ENCODE results near the gene REPIN1.
A peak's percentile ranks its signal among the peaks of the same experiment; 100 is the strongest.

Gene REPIN1

GRCh38 chr7:150370612-150371071 is 2.0 kb downstream of the REPIN1 start:
- Histone ChIP-seq H3K4me3 (ENCODE audit: low read depth, low read length) (no peak overlapping the region), H3K9me3 (ENCODE audit: control insufficient read depth, insufficient read depth, low read depth, low read length) (no peaks in the 10 kb centered on the region), H3K36me3 (ENCODE audit: control insufficient read depth in 2 of 2, insufficient read depth in 1 of 2, low read length in 2 of 2) (peaks cover 0 to 52% of the 10 kb centered on the region in 2 experiments; a peak in 1 of 3 replicates), H3K4me1 (ENCODE audit: control insufficient read depth, insufficient read depth, low read length) (no peaks in the 10 kb centered on the region), H3K27ac (ENCODE audit: extremely low read depth, low read depth, low read length) (no peak overlapping the region)
- TF ChIP-seq ZNF514 (tag by site-specific recombination; IDR thresholded peaks at IDR 0.05) (no peak), ZNF426 (tag by site-specific recombination; IDR thresholded peaks at IDR 0.05) (no peak), GFI1B (tag by site-specific recombination; IDR thresholded peaks at IDR 0.05) (no peak), ZNF335 (tag by site-specific recombination; conservative IDR thresholded peaks at IDR 0.05) (no peak), ZNF132 (tag by site-specific recombination; IDR thresholded peaks at IDR 0.05; ENCODE audit: borderline replicate concordance) (no peak), ZNF792 (tag by site-specific recombination; IDR thresholded peaks at IDR 0.05) (no peak), ZNF623 (tag by site-specific recombination; IDR thresholded peaks at IDR 0.05) (0 out of 2 replicates have a peak, but pooled peaks have one; percentile 42), HOXD13 (CRISPR knock-in tag; IDR thresholded peaks at IDR 0.05; ENCODE audit: borderline replicate concordance) (no peak)
- CTCF ChIA-PET: interaction anchor here (0.6 to 0.8 kb wide), 3 partner anchors 15 to 533 kb away, joined by 3 read pairs; partner anchors contain the start of gene ZNF862
- POLR2A ChIA-PET: interaction anchor here (0.6 to 1.5 kb wide), 2 partner anchors 13 to 31 kb away, joined by 3 to 4 read pairs; no protein-coding TSS in a partner anchor

- Histone ChIP-seq H3K36me3 (ENCODE audit: control insufficient read depth in 2 of 2, insufficient read depth in 1 of 2, low read length in 2 of 2) (peaks cover 0 to 52% of the 10 kb centered on the region in 2 experiments; a peak in 1 of 3 replicates), H3K4me1 (ENCODE audit: control insufficient read depth, insufficient read depth, low read length) (no peaks in the 10 kb centered on the region), H3K27ac (ENCODE audit: extremely low read depth, low read depth, low read length) (no peak overlapping the region), H3K9me3 (ENCODE audit: control insufficient read depth, insufficient read depth, low read depth, low read length) (no peaks in the 10 kb centered on the region), H3K4me3 (ENCODE audit: low read depth, low read length) (no peak overlapping the region)
- CTCF ChIA-PET: interaction anchor here (0.6 to 0.8 kb wide), 3 partner anchors 47 to 648 kb away, joined by 3 to 4 read pairs (median 3); partner anchors contain the start of gene ZNF862
- POLR2A ChIA-PET: interaction anchor here (0.6 to 1.5 kb wide), 2 partner anchors 13 to 30 kb away, joined by 3 to 4 read pairs; no protein-coding TSS in a partner anchor
- no peak for TF ChIP-seq ZNF394 (tag by site-specific recombination; IDR thresholded peaks at IDR 0.05; ENCODE audit: borderline replicate concordance)
- TF ChIP-seq, protein P1, sequence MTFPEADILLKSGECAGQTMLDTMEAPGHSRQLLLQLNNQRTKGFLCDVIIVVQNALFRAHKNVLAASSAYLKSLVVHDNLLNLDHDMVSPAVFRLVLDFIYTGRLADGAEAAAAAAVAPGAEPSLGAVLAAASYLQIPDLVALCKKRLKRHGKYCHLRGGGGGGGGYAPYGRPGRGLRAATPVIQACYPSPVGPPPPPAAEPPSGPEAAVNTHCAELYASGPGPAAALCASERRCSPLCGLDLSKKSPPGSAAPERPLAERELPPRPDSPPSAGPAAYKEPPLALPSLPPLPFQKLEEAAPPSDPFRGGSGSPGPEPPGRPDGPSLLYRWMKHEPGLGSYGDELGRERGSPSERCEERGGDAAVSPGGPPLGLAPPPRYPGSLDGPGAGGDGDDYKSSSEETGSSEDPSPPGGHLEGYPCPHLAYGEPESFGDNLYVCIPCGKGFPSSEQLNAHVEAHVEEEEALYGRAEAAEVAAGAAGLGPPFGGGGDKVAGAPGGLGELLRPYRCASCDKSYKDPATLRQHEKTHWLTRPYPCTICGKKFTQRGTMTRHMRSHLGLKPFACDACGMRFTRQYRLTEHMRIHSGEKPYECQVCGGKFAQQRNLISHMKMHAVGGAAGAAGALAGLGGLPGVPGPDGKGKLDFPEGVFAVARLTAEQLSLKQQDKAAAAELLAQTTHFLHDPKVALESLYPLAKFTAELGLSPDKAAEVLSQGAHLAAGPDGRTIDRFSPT (tag by site-specific recombination; IDR thresholded peaks at IDR 0.05): peak; percentile 59; the same call in 1 of the 2 replicates
Measured at GRCh38 chr7:150371131-150371995, 2.7 kb downstream of the REPIN1 start.

DNA sequence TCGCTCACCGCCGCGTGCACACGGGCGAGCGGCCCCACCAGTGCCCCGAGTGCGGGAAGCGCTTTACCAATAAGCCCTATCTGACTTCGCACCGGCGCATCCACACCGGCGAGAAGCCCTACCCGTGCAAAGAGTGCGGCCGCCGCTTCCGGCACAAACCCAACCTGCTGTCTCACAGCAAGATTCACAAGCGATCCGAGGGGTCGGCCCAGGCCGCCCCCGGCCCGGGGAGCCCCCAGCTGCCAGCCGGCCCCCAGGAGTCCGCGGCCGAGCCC is 3.3 kb downstream of the REPIN1 start:
- H3K9me3 ChIP-seq (ENCODE audit: control insufficient read depth, insufficient read depth, low read depth, low read length): no peaks in the 10 kb centered on the region
- peaks cover 0 to 52% of the 10 kb centered on the region in 2 experiments; a peak in 1 of 3 replicates for H3K36me3 ChIP-seq (ENCODE audit: control insufficient read depth in 2 of 2, insufficient read depth in 1 of 2, low read length in 2 of 2)
- H3K4me3 ChIP-seq (ENCODE audit: low read depth, low read length): no peak overlapping the region
- H3K27ac ChIP-seq (ENCODE audit: extremely low read depth, low read depth, low read length): no peak overlapping the region
- POLR2A ChIA-PET: no interaction called here
- H3K4me1 ChIP-seq (ENCODE audit: control insufficient read depth, insufficient read depth, low read length): no peaks in the 10 kb centered on the region
- CTCF ChIA-PET: interaction anchor here (0.6 kb wide), 1 partner anchor 647 kb away, joined by 4 read pairs; no protein-coding TSS in a partner anchor
- TF ChIP-seq ZNF747 (tag by site-specific recombination; IDR thresholded peaks at IDR 0.05): no peak
- no peak for TF ChIP-seq ZNF433 (tag by site-specific recombination; IDR thresholded peaks at IDR 0.05; ENCODE audit: low read depth)
- TF ChIP-seq, protein P2, sequence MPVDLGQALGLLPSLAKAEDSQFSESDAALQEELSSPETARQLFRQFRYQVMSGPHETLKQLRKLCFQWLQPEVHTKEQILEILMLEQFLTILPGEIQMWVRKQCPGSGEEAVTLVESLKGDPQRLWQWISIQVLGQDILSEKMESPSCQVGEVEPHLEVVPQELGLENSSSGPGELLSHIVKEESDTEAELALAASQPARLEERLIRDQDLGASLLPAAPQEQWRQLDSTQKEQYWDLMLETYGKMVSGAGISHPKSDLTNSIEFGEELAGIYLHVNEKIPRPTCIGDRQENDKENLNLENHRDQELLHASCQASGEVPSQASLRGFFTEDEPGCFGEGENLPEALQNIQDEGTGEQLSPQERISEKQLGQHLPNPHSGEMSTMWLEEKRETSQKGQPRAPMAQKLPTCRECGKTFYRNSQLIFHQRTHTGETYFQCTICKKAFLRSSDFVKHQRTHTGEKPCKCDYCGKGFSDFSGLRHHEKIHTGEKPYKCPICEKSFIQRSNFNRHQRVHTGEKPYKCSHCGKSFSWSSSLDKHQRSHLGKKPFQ (tag by site-specific recombination; IDR thresholded peaks at IDR 0.05): no peak
- TF ChIP-seq HOXD13 (CRISPR knock-in tag; IDR thresholded peaks at IDR 0.05; ENCODE audit: borderline replicate concordance): no peak
- TF ChIP-seq PRDM4 (tag by site-specific recombination; IDR thresholded peaks at IDR 0.05): no peak
- TF ChIP-seq ZNF76 (tag by site-specific recombination; IDR thresholded peaks at IDR 0.05; ENCODE audit: borderline replicate concordance, low read depth): no peak
- TF ChIP-seq ZNF214 (tag by site-specific recombination; IDR thresholded peaks at IDR 0.05; ENCODE audit: borderline replicate concordance): no peak
- no peak for TF ChIP-seq ZNF692 (tag by site-specific recombination; IDR thresholded peaks at IDR 0.05)
- TF ChIP-seq, protein P3, sequence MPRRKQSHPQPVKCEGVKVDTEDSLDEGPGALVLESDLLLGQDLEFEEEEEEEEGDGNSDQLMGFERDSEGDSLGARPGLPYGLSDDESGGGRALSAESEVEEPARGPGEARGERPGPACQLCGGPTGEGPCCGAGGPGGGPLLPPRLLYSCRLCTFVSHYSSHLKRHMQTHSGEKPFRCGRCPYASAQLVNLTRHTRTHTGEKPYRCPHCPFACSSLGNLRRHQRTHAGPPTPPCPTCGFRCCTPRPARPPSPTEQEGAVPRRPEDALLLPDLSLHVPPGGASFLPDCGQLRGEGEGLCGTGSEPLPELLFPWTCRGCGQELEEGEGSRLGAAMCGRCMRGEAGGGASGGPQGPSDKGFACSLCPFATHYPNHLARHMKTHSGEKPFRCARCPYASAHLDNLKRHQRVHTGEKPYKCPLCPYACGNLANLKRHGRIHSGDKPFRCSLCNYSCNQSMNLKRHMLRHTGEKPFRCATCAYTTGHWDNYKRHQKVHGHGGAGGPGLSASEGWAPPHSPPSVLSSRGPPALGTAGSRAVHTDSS (tag by site-specific recombination; IDR thresholded peaks at IDR 0.05): no peak
- no peak for TF ChIP-seq SCRT1 (tag by site-specific recombination; IDR thresholded peaks at IDR 0.05; ENCODE audit: borderline replicate concordance)
- no peak for TF ChIP-seq ZNF677 (tag by site-specific recombination; IDR thresholded peaks at IDR 0.05)
